ENCODE measurements around the gene OSBPL8. TPM values are rescaled to one million over a fixed set of nuclear protein-coding genes. Genes with fewer than 3 reads are reported as not detected.

Gene OSBPL8
- total RNA-seq, 3 donors from 2014 or later (not counting 1 experiment from before 2014, with no cell fraction given) = 133 to 154 (median 138) TPM

- no peak for ATAC-seq
- WGBS (ENCODE audit: insufficient coverage) = 98% methylated on average over 2 of the region's 3 CpGs
- Histone ChIP-seq H3K9me3 (ENCODE audit: control insufficient read depth, insufficient read depth, low read length) (no peaks in the 10 kb centered on the region), H3K4me1 (ENCODE audit: control insufficient read depth, insufficient read depth, low read length) (no peaks in the 10 kb centered on the region), H3K27me3 (ENCODE audit: control insufficient read depth, insufficient read depth, low read length) (no peaks in the 10 kb centered on the region), H3K4me3 (ENCODE audit: low read length) (no peak overlapping the region), H3K36me3 (ENCODE audit: control insufficient read depth, insufficient read depth, low read length) (peaks cover 10% of the 10 kb centered on the region), H3K27ac (ENCODE audit: low read length) (no peak overlapping the region)
- Mint-ChIP-seq H3K27ac (no peak overlapping the region), H3K9me3 (no peaks in the 10 kb centered on the region), H3K27me3 (ENCODE audit: low read depth in 2 of 2) (no peaks in the 10 kb centered on the region), H3K4me3 (no peak overlapping the region), H3K36me3 (no peaks in the 10 kb centered on the region), H3K4me1 (peaks cover 27 to 34% of the 10 kb centered on the region in 2 donors)
- intact Hi-C loops (cut with micrococcal nuclease) = no loop called here
- no peak for TF ChIP-seq CTCF (IDR thresholded peaks at IDR 0.05)
- DNase-seq = no peak
These were observed 109.6 kb downstream of the OSBPL8 start for GRCh38 chr12:76449993-76450392.

GRCh38 chr12:76449583-76449982 lies 110.0 kb downstream of the OSBPL8 start:
- H3K9me3 Mint-ChIP-seq = no peaks in the 10 kb centered on the region
- ATAC-seq (no peak), DNase-seq (no peak)
- no peaks in the 10 kb centered on the region for H3K4me1 ChIP-seq (ENCODE audit: control insufficient read depth, insufficient read depth, low read length)
- no peak for TF ChIP-seq CTCF (IDR thresholded peaks at IDR 0.05)
- H3K27me3 ChIP-seq (ENCODE audit: control insufficient read depth, insufficient read depth, low read length) = no peaks in the 10 kb centered on the region
- H3K36me3 Mint-ChIP-seq = no peaks in the 10 kb centered on the region
- WGBS (ENCODE audit: insufficient coverage) = 82% methylated on average over 1 of the region's 2 CpGs
- H3K27ac Mint-ChIP-seq = no peak overlapping the region
- intact Hi-C loops (cut with micrococcal nuclease) = no loop called here
- no peaks in the 10 kb centered on the region for H3K9me3 ChIP-seq (ENCODE audit: control insufficient read depth, insufficient read depth, low read length)
- H3K36me3 ChIP-seq (ENCODE audit: control insufficient read depth, insufficient read depth, low read length) = peaks cover 10% of the 10 kb centered on the region
- no peaks in the 10 kb centered on the region for H3K27me3 Mint-ChIP-seq (ENCODE audit: low read depth in 2 of 2)
- no peak overlapping the region for H3K4me3 Mint-ChIP-seq
- peaks cover 31 to 37% of the 10 kb centered on the region in 2 donors for H3K4me1 Mint-ChIP-seq
- no peak overlapping the region for H3K4me3 ChIP-seq (ENCODE audit: low read length)
- no peak overlapping the region for H3K27ac ChIP-seq (ENCODE audit: low read length)

- Histone ChIP-seq H3K36me3 (ENCODE audit: control insufficient read depth, insufficient read depth, low read length) (peaks cover 10% of the 10 kb centered on the region), H3K27me3 (ENCODE audit: control insufficient read depth, insufficient read depth, low read length) (no peaks in the 10 kb centered on the region), H3K9me3 (ENCODE audit: control insufficient read depth, insufficient read depth, low read length) (no peaks in the 10 kb centered on the region), H3K4me3 (ENCODE audit: low read length) (no peak overlapping the region), H3K4me1 (ENCODE audit: control insufficient read depth, insufficient read depth, low read length) (no peaks in the 10 kb centered on the region), H3K27ac (ENCODE audit: low read length) (no peak overlapping the region)
- no peak for DNase-seq
- Mint-ChIP-seq H3K27ac (no peak overlapping the region), H3K4me3 (no peak overlapping the region), H3K9me3 (no peaks in the 10 kb centered on the region), H3K27me3 (ENCODE audit: low read depth in 2 of 2) (no peaks in the 10 kb centered on the region), H3K36me3 (no peaks in the 10 kb centered on the region), H3K4me1 (peaks cover 37 to 43% of the 10 kb centered on the region in 2 donors)
- WGBS (ENCODE audit: insufficient coverage) = 90% methylated on average over 1 of the region's 1 CpG
- TF ChIP-seq CTCF (IDR thresholded peaks at IDR 0.05) = no peak
- intact Hi-C loops (cut with micrococcal nuclease) = no loop called here
- no peak for ATAC-seq
These were observed 110.6 kb downstream of the OSBPL8 start for GRCh38 chr12:76449016-76449415.

GRCh38 chr12:76446090-76446489 lies 113.5 kb downstream of the OSBPL8 start:
- Mint-ChIP-seq H3K9me3 (no peaks in the 10 kb centered on the region), H3K4me3 (no peak overlapping the region), H3K27ac (no peak overlapping the region), H3K36me3 (no peaks in the 10 kb centered on the region), H3K4me1 (peaks cover 36 to 37% of the 10 kb centered on the region in 2 donors), H3K27me3 (ENCODE audit: low read depth in 2 of 2) (no peaks in the 10 kb centered on the region)
- peaks cover 10% of the 10 kb centered on the region for H3K36me3 ChIP-seq (ENCODE audit: control insufficient read depth, insufficient read depth, low read length)
- H3K4me3 ChIP-seq (ENCODE audit: low read length) = no peak overlapping the region
- H3K4me1 ChIP-seq (ENCODE audit: control insufficient read depth, insufficient read depth, low read length) = no peaks in the 10 kb centered on the region
- no peak overlapping the region for H3K27ac ChIP-seq (ENCODE audit: low read length)
- DNase-seq (no peak), ATAC-seq (no peak)
- H3K9me3 ChIP-seq (ENCODE audit: control insufficient read depth, insufficient read depth, low read length) = no peaks in the 10 kb centered on the region
- no peaks in the 10 kb centered on the region for H3K27me3 ChIP-seq (ENCODE audit: control insufficient read depth, insufficient read depth, low read length)
- no peak for TF ChIP-seq CTCF (IDR thresholded peaks at IDR 0.05)
- WGBS (ENCODE audit: insufficient coverage) = no CpG with 5 or more reads among the region's 1 CpG
- intact Hi-C loops (cut with micrococcal nuclease) = no loop called here

Measured in natural killer cell (primary cell).